Tongue (tissue), 2 donors: ENCODE data around the gene PFKP. TPM values are rescaled to one million over a fixed set of nuclear protein-coding genes. Genes with fewer than 3 reads are reported as not detected.
"Not testable (repeated sequence)": the region's sequence is repeated elsewhere in the genome, so short reads cannot be mapped to it uniquely, and the experiment has no call there.

Experiments
- DNase-seq: peaks from one replicate; pipeline ENCODE4 v3.0.0-alpha.2; 2015
- total RNA-seq: library from RNA; depleted of rRNA; stranded (reverse); fragments of >200 nt; gene quantifications from one replicate; pipeline ENCODE4 v1.2.3, GENCODE V29; 2014

PFKP gene
- total RNA-seq, 1 donor from 2014 or later: 43.2 TPM

DNA sequence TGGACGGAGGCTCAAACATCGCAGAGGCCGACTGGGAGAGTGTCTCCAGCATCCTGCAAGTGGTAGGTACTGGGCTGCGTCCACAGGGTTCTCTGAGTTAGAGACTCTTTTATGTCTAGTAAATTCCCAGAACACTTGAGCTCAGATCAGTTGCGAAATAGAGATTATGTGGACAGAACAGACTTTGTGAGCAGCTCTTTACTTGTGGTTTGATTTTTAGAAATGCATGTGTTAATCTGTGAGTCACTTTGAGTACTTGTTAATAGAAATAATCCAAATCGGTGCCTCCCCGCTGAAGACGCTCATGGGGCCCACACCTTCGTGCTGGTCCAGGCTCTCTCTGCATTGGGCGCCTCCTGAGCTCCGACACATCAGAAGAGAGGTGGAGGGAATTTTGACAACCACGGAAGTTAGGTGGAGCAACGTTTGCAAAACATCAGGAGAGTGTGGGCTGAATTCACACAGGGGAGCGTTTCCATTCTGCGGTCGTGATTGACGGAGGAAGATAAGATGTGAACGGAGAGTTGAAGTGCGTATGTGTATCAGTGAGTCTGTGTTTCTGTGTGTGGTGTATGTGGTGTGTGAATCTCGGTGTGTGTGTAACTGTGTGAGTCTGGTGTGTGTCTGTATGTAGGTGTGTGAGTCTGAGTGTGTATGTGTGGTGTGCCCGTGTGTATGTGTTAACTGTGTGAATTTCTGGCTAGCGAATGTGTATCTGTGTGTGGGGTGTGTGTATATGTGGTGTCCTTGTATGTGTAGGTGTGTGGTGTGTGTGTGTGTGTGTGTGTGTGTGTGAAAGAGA is 32.1 kb downstream of the PFKP start:
- DNase-seq: no peak

DNA sequence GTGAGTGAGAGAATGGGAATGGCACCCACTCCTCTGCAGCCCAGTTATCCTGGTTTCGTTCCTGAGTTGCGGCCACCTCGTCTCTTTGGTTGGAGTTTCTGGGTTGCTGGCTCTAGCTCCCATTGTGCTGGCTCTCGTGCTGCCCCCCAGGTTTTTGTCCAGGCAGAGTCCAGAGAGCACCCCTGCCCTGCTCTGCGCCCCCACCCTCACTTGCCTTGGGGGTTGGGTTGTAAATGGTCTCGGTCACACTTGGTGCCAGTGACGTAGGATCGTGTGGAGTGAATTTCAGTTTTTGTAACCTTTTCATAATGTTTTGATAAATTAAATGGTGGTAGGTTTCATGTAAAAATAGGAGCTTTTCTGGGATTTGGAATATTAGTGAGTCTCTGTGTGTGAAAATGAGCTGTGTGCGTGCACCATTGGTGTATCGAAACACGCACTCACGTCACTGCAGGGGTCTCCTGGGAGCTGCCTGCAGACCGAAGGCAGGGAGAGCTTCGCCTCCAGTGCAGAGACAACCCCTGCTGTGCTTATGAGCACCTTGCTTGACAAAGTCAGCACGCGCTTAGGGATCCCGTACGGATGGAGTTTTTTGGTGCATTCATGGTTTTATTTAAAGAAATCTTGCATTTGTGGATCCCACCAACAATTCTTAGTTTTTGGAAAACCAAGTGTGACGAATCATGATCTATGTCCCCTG is 32.9 kb downstream of the PFKP start:
- no peak for DNase-seq

DNA sequence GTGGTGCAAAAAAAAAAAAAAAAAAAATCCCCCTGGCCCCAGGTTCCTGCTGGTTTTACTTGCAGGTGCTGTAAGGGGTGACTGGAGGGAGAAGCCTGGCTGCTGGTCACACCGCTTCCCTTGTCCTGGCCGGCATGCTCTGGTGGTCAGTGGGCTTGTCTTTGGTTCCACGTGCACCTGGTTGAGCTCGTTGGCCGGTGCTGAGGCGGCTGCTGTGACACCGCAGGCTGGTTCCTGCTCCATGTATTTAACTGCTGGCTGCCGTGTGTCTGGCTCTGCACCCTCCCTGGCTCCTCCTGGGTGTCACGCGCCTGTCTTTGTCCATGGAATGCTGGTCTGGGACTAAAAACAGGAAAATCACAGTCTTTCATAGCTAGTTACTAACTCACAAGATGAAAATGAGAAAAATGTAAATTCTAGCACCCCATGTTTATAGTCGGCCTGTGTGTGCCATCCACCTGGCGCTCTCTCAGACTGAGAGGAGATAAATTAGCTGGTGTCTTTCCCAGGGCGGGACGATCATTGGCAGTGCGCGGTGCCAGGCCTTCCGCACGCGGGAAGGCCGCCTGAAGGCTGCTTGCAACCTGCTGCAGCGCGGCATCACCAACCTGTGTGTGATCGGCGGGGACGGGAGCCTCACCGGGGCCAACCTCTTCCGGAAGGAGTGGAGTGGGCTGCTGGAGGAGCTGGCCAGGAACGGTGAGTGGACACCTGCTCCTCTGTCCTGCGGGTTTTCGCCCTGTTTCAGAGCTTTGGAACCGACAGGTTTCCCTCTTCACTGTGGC is 33.7 kb downstream of the PFKP start:
- DNase-seq: no peak

GRCh38 chr10:3102720-3103427 is 35.5 kb downstream of the PFKP start:
- DNase-seq: peak; percentile 70

DNA sequence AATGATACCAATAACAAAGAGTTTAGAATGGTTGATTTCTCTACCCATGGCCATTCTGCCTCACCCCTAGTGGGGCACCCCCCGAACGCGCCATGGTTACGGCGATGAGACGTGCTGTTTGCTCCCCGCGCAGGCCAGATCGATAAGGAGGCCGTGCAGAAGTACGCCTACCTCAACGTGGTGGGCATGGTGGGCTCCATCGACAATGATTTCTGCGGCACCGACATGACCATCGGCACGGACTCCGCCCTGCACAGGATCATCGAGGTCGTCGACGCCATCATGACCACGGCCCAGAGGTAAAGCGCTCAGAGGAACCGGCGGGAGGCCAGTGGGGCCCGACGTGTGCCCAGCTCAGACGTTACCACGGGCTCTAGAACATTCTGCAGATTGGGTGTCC is 36.3 kb downstream of the PFKP start:
- no peak for DNase-seq

DNA sequence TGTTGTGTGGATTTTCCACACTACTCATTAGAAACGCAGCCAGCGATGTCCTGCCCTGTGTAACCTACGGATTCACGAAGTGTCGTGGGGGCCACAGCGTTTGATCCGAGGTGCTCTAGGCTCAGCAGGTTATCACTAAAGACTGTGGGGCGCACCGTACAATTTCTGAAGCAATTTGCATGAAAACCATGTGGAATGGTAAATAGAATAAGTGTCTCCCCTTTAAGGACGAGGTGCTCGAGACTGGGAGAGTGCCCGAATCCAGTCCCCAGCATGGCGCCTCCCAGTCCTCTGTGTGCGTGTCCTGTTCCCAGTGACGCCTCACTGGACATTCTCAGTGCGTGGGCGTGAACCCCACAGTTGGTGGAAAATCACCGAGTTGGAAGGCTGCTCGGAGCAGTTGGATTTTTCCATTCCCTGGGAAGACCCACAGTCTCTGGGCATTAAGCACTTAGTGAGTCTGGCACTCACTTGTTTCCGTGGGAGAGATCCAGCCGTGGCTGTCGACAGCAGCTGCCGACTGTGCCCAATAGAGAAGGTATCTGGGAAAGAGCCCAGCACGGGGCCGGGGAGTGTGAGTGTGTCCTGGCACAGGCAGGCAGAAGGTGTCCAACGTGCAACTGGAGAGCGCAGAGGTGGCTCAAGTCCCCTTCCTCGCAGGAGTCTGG is 37.0 kb downstream of the PFKP start:
- DNase-seq: peak; percentile 24

- DNase-seq: no peak
These were observed 37.8 kb downstream of the PFKP start for GRCh38 chr10:3105166-3105565.

DNA sequence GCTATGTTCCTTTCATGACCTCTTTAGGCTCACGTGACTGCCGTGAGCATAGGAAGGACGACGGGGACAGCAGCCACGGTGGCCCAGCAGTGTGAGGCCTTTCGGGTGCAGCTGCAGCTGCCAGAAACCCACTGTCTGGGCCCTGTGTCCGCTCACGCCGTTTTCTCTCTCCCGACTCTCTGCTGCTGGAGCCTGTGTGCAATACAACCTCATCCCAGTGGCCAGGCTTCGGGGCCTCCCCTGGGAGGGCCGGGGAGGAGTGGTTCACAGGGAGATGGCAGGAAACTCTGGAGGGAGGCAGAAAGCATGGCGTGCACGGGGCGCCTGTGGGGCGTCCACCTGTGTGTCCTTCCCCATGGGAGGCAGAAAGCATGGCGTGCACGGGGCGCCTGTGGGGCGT is 38.6 kb downstream of the PFKP start:
- DNase-seq: no peak

DNA sequence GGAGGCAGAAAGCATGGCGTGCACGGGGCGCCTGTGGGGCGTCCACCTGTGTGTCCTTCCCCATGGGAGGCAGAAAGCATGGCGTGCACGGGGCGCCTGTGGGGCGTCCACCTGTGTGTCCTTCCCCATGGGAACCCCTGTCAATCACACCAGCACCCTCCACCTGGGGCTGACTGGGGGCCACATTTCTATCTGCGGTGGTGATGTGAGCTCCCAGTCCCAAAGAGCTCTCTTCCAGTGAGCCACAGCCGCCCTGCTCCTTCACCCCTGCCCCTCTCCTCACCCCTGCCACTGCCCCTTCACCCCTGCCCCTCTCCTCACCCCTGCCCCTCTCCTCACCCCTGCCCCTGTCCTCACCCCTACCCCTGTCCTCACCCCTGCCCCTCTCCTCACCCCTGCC is 39.0 kb downstream of the PFKP start:
- DNase-seq: not testable (repeated sequence)

- DNase-seq: peak; percentile 65
These were observed 39.6 kb downstream of the PFKP start for GRCh38 chr10:3106928-3107425.

DNA sequence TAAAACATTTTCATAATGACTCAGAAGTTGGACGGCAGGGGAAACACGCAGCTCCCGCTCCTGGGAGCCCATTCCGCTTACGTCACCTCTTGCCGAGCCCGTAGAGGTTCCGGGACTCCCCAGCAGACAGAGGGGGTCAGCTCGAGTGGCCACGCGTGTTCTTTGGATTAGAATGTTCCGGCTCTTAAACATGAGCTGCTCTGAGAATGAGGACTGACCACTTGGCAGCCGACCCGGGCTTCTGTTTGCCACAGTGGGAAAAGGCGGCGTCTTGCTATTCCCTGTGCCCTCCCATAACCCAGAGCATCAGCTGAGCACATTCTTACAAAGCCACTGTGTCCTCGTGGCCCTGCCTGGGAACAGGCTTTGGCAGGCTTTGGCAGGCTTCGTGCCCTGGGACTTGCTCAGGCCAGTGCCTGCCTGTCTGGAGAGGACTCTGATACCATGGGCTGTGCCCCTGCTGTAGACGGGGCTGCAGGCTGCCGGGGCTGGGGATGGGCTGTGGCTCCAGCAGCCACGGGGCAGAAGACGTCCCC is 40.1 kb downstream of the PFKP start:
- DNase-seq: peak; percentile 83

GRCh38 chr10:3108033-3108432 is 40.7 kb downstream of the PFKP start:
- DNase-seq: no peak

DNA sequence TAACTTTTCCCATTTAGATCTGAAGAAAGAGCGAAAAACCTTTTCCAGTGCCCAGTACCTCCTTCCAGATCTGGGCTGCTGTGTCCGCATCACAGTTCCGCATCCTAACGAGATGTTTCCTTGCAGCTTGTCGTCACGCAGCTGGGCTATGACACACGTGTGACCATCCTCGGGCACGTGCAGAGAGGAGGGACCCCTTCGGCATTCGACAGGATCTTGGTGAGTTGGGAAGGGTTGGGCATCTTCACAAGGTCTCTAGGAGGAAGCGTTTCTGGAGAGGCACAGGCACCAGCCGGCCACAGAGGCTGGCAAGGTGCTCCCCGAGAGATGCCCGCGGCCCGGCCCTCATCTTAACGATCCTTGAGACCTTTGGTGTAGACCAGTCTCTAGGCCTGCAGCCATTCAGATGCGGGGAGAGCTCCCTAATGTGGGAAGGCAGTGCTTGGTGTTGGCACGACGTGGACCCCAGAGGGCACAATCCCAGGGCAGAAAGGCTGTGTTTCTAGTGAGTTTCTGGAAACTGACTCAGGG is 41.3 kb downstream of the PFKP start:
- DNase-seq: no peak

GRCh38 chr10:3109196-3109595 is 41.8 kb downstream of the PFKP start:
- no peak for DNase-seq

GRCh38 chr10:3109633-3110032 is 42.3 kb downstream of the PFKP start:
- no peak for DNase-seq

GRCh38 chr10:3110782-3111620 is 43.7 kb downstream of the PFKP start:
- DNase-seq: no peak

GRCh38 chr10:3111621-3112163 is 44.3 kb downstream of the PFKP start:
- peak; percentile 22 for DNase-seq

DNA sequence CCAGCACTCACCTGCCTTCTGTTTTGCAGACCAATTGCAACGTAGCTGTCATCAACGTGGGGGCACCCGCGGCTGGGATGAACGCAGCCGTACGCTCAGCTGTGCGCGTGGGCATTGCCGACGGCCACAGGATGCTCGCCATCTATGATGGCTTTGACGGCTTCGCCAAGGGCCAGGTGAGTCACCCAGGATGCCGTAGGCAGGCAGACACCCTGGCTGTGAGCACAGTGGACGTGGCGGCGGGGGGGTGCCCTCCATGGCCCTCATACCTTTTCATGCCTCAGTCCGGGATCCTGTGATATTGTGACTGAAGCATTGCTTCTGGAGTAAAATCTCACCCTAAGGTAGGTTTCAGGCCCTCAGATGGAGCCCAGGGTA is 46.0 kb downstream of the PFKP start:
- no peak for DNase-seq

- no peak for DNase-seq
These were observed 48.3 kb downstream of the PFKP start for GRCh38 chr10:3115685-3116084.
